GM12872 (cell line): ENCODE results near the gene SNX7.

ENCODE experiments used
- CTCF ChIP-seq: IDR thresholded peaks from 3 replicates; pipeline ENCODE4 v1.5.1; 2011; ENCODE audit warnings: low read depth, mild to moderate bottlenecking, low read length, moderate library complexity; ENCODE audit not compliant: insufficient read depth

Gene SNX7

GRCh38 chr1:98764485-98764884, 103.0 kb downstream of the SNX7 start:
- TF ChIP-seq CTCF = no peak

- no peak for TF ChIP-seq CTCF
These were observed 104.7 kb downstream of the SNX7 start for GRCh38 chr1:98766255-98766654.

GRCh38 chr1:98769162-98769561, 107.6 kb downstream of the SNX7 start:
- TF ChIP-seq CTCF = no peak

GRCh38 chr1:98781906-98782305, 120.4 kb downstream of the SNX7 start:
- TF ChIP-seq CTCF = no peak

GRCh38 chr1:98783821-98784220, 122.3 kb downstream of the SNX7 start:
- TF ChIP-seq CTCF = no peak

GRCh38 chr1:98791498-98791897, 130.0 kb downstream of the SNX7 start:
- TF ChIP-seq CTCF = no peak

GRCh38 chr1:98792123-98792522, 130.6 kb downstream of the SNX7 start:
- TF ChIP-seq CTCF = no peak

- no peak for TF ChIP-seq CTCF
These were observed 131.6 kb downstream of the SNX7 start for GRCh38 chr1:98793136-98793535.
